Fibroblast of skin of scalp (primary cell): ENCODE results near the gene MEX3B.
"Not testable (repeated sequence)": the region's sequence is repeated elsewhere in the genome, so short reads cannot be mapped to it uniquely, and the experiment has no call there.

ENCODE experiments used
- DNase-seq: peaks from one replicate; pipeline ENCODE4 v3.0.0-alpha.2; 2013

The MEX3B gene

DNA sequence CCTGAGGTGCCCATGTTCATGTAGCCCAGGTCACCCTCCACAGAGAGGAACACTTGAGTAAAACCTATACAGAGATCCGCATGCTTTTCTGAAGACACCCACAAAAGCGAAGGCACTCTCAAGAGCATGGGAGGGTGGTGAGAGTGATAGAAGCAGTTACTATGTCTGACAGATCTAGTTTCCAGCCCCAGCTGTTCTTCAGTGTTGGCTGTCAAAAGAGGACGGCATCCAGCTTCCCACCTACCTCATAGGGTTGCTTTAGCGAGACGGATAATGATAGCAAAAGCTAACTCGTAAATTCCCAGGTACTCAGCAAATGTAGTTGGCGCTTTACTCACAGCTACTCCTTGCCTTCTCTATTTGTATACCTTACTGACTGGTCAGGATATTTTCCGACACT lies 3.0 kb upstream of the MEX3B start:
- DNase-seq: no peak

DNA sequence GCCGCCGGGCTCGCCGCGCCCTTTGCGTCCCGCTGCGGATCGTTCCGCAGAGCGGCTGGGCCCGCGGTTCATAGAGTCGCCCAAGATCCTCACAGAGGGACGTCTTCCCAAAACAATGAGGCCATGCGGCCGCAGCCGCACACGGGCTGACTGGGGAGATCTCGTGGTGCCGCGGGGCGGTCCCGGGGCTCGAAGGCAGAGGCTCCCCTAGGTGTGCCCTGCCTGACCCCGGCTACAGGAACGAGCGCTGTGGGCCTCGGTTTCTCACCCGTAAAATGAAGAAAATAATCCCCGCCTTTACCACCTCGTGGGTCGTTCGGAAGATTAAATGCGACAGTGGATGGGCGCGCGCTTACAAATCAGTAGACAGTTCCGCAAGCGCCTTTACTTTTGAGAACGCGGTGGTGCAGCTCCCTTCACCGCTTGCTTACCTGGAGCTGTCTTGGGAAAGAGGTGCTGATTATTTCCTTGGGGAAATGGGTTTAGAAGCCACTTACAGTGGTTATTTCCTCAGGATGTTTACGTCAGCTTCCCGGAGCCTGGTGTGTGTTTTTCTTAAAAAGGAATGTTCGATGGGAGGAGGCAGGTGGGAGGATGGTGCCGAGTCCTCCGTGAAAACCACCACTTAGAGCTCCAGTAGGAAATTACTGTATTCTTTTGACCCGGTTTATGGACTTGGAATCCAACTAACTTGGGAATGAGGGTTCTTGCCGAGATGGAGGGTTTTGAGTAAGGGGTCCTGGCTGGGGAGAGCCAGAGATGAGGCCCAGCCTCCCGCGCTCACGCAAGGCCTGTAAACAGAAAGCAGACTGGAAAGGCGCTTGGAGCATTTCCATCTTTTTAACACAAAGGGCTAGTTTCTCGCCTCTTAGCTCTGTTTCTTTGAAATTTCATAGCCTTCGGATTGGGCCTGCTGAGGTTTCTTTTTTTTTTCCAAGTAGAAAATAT lies 1.9 kb upstream of the MEX3B start:
- DNase-seq: peak; percentile 29

DNA sequence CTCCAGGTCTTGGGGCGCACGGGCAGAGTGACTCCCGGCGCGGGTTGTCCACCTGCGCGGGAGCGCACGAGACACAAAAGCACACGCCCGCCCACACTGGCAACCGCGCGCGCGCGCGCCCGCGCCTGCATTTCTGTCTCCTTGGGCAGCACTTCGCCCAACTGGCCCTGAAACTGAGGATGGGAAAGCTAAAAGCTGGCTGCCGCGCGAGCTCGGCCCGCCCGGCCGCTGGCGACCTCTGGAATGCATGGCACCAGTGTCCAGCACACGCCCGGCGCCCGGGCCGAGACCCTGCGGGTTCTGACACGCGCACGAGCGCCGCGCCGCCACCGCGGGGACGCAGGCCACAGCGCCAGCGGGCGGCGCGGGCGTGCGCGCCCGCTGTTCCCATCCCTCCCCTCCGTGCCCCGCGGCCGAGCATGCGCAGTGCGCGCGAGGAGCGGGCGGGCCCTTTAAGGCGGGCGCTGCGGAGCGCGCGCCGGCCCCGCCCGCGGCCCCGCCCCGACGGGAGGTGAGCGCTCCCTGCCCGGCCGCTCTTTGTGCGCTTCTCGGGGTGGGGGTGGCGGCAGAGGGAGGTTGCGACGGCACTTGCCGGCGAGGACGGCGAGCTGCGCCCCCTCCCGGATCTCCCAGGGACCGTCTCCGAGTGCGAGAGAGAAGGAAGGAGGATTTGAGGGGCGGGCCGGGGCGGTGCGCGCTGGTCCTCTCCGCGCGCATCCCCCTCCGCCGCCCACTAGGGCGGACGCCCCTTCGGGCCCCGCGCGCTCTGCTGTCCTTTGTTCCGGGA lies 1.0 kb upstream of the MEX3B start:
- peak; percentile 97 for DNase-seq

DNA sequence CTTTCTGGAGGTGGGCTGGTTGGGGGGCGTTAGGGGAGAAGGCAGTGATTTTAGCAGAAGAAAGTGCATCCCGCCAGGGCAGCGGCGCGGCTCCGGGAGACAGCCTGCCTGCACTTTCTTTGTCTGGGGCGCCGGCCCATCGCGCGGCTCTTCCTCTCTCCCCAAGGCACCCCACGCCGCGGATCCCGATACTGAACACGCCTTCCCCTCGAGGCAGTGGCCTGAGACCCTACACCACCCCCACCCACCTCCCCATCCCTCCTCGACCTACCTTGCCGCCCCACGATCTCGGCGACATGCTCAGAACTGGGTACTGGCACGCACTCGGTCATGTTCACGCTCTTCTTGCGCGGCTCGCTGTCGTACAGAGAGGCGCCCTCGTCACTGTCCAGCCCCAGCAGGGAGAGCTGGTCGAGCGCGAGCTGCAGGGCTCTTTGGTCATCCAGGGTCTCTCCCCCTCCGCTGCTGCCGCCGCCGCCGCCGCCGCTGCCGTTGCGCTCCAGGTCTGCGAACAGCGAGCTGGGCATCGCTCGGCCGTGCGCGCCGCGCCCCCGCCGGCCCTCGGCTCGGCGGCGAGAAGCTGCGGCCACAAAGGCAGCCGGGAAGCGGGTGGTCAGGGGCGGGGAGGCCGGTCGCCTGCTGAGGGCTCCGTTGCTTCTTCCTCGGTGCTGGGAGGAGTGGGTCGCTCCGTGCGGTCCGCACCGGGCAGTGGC lies 483 bp downstream of the MEX3B start:
- peak; percentile 54 for DNase-seq

DNA sequence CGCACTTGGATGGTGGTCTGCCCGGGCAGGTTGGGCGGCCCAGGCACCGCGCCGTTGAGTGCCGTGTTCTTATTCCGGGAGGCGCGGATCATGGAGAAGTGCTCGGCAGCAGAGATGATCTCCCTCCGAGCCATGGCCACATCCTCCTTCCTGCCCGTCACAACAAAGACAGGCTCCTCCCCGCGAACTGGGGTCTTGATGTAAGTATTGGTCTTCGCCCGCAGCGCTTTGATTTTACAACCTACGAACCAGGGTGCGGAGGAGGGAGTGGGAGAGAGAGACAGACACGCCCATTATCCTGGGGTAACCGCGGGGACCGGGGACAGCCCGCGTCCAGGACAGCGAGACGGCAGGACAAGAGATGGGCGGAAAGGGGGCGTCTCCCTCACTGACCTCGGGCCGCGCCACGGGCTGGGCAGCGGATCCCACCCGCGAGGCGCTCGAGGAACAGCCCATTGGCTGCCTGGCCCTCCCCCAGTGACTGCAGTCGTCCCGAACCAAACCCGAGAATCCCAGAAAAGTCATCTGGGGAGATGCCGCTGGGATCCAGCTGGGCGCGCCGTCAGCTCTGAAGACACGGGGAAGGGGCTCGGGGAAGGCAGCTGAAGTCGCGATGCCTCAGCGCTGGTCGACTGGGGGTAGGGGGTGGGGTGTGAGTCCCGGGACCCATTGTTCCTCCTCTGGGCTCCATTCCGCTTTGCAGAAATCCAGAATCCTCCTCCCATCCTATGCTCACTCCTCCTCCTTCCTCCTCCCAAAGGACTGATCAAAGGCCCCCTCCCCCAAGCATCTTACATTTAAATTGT lies 1.2 kb downstream of the MEX3B start:
- peak; percentile 87 for DNase-seq

DNA sequence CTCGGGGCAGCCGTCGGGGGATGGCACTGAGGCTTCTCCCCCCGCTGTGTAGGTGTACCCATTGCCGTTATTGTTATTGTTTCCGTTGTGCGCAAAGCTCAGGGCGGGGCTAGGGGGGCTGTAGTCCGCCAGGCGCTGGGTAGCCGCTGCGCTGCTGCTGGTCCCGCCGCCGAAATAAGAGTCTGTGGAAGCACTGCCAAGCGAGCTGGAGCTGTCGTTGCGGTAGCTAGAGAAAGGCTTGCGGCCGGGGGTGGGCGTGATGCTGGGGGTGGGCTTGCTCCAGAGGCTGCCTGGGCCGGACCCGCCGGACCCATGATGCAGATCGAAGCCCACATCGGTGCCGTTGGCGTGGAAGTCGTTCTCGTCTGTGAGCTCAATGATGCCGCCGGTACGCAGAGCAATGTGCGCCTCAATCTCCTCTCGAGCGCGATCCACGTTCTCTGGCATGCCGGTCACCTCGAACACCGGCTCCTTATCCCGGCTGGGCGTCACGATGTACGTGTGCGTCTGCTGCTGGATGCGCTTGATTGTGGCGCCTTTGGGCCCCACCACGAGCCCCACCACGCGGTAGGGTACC lies 1.9 kb downstream of the MEX3B start:
- peak; percentile 21 for DNase-seq

DNA sequence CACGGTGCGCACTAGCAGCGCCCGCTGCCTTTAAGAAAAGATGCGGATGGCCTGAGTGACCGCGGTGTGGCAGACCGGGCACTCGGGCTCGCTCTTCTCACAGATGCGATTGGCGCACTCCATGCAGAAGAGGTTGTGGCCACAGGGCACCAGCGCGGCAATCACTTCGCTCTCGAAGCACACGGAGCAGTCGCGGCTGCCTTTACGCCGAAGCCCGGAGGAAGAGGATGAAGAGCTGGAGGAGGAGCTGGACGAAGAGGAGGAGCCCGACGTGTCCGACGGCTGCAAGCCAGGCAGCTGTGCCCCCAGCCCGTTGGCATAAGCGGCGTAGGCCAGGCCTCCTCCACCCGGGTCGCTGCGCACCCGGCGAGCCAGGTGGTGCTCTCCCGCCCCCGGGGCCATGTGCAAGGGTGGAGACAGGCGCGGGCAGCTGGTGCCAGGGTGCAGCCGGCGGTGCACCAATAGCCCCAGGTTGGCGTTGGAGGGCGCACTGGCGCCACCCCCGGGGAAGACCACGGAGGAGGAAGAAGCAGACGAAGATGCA lies 2.6 kb downstream of the MEX3B start:
- DNase-seq: peak; percentile 31

DNA sequence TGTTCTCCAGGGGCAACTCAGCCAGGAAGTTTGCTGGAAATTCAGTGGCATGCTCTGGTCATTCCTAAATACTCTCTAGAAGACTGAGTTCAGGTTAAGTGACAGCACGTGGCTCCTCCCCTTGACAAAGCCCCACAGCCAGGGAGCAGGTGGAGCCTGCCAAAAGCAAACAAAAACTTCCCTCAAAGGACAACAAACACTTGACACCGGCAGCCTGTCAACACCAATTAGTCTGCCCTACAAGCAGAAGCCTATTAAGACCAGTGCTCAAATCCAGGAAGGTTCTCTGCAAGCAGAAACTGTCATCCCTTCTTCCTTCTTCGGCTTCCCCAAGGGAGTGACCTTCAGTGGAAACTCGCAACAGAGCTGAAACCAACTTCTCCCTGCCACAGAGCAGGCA lies 5.0 kb downstream of the MEX3B start:
- DNase-seq: no peak

DNA sequence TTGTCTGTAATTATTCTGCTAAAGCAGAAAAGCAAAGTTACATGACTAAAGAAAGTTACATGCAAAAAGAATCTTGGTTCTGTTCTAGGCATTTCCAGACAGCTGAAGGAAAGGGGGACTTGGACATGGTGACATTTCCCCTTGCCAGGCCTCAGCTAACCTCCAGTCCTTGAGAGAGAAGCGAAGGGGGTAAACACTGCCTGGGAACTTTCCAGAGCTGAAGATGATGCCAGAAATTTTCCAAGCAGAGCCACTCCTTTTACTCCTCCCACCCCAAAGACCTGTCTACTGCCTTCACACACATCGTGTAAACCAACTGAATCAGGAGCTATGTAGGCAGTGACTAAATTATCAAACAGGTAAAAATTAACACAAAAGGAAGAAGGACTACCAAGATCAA lies 5.4 kb downstream of the MEX3B start:
- peak; percentile 35 for DNase-seq

DNA sequence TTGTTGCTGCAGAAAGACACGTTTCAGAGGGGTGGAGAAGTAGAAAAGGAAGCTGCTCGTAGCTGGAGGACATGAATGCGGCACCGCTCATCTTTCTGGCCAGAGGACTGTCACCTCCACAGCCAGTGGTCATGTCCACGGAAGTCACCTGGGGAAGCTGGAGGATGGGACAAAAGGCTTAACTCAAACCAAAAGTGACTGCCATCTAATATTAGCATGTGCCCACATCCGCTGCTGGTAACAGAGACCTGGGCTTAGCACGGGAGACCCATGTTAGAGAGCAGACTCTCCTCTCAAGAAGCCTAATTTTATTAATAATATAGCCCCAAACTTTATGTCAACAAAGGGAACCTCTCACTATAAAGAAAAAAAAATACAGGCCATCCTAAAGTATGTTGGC lies 5.9 kb downstream of the MEX3B start:
- no peak for DNase-seq

DNA sequence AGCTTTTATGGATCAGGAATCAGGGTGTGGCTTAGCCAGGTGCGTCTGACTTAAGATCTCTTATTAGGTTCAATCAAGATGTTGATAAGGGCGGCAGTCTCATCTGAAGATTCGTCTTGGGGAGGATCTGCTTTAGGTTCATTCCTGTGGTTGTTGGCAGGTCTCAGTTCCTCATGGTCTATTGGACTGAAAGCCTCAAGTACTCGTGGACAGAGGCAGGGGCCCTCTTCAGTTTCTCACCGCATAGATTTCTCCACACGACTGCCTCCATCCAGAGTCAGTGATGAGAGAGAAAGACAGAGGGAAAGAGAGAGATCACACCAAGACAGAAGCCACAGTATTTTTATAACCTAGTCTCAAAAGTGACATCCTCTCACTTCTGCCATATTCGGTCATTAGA lies 9.4 kb downstream of the MEX3B start:
- DNase-seq: no peak

DNA sequence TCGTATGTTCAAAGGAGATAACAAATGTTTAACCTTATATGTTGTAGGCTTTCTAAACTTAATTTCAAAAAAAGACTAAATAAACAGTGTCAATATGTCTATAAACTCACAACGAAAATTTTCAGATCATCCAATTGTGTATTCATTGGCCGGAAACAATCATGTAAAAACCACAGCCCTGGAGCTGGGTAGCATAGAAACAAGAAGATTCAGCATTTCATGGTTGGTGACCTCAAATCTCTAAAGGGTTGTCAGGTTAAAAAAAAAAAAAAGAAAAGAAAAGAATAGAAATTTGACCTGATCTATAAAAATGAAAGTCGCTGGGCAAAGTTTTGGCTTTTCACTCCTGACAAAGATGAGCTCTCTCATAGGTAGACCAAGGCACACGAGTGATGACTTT lies 13.9 kb downstream of the MEX3B start:
- DNase-seq: no peak

DNA sequence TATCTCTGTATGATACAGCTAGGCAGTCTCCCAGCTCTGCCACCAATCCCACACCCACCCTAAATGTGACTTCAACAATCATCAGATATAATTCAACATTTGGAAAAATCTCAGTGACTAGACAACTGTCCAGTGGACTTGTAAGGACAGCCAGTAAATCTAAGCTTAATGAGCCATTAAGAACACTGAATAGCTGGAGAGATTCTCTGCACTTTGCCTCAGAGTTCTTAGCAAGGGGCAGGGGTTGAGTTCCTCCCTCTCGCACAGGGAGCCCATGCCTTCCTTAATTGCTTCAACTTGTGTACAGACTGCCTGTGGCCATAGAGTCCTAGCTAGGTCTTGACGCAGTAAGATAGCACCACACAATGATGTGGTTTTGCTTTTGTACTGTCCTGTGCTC lies 15.6 kb downstream of the MEX3B start:
- no peak for DNase-seq

DNA sequence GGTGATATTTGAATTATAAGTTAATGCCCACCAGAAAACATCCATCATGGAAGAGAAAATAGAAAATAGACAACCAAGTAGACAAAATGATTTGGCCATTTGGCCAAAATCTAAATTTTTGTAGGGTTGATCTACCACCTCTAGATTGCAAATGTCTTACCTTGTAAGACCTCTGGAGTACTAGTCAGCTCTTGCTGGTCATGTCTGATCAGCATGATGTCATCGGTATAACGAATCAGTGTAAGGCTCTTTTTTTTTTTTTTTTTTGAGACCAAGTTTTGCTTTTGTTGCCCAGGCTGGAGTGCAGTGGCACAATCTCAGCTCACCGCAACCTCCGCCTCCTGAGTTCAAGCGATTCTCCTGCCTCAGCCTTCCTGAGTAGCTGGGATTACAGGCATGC lies 17.7 kb downstream of the MEX3B start:
- not testable (repeated sequence) for DNase-seq

DNA sequence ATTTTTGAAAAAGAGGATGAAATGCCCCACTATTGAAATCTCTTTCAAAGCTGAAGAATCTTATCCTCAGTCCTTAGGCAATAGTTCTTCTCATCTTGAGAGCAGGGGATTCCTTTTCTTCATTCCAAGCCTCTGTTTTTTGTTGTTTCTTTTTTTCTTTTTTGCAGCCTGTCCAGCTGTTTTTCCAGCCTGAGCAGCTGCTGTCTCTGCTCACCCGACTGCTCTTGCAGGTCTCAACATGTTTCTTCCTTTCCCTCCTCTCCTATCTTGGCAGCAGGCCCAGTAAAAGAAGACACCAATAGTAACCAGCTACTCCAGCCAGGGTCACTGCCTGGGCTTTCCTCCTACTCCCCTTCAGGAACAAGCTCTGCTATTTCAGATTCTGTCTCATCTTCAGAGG lies 23.8 kb downstream of the MEX3B start:
- peak; percentile 37 for DNase-seq

DNA sequence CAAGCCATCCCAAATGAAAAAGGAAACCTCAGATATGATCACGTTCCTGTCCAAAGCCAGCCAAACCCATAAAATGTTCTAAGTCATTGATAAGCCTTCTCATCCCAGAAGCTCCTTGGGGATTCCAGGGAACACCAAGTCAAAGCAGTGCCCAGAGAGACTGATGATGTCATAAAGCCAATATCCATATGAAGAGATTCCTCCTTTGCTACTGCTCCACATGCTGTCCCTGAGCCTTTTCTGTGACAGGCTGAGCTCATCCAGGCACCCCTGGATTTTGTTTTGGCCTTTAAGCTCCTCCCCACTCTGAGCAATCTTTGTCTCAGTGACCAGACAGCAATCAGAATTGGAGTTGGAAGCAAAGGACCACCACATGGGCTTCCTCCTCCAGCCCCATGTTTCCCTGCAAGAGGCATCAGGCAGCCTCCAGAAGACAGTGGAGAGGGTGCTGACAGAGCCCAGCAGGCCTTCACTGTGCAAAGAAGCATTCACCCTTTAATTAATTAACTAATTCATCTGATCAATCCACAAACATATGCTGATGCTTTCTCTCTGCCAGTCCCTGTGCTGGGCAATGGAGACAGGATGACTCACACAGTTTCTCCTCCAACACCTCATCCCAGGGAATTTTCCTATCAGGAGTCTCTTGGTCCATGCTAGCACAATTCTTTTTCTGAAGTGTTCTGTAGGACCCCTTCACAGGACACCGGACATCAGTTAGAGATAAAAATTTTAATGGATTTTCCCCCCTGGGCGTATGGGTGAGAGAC lies 25.0 kb downstream of the MEX3B start:
- no peak for DNase-seq

DNA sequence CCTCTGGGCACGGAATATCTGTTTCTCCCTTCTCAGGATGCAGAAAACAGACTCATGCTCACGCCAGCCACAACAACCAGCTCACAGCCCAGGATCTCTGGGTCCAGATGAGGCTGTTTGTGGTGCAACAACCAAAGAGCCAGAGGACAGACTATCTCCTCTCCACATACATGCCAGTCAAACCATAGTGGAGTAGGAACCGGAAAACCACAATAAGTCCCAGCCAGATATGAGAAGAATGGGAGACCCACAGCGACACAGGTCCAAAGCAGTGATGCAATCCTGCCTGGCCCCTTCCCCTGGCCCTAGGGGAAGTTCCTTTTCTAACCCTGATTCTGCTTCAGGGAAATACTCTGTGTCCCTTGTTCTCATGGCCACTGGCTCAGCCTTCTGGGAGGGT lies 27.6 kb downstream of the MEX3B start:
- DNase-seq: no peak

DNA sequence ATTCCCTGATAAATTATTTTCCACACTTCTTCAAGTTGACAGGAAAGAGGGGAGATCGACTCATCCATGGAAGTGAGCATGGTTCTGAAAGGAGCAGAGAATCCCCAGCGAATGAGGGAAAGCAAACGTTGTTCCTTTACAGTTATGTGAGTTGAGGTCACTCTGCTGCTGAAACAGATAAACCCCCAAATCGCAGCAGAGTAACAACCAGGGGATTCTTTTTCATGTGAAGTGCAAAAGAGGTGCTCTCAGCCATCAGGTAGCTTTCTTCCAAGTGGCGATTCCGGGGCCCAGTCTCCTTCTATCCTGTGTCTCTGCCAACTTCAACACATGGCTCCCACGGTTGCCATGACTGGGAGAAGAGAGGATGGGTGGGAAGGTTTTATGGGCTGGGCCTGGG lies 28.2 kb downstream of the MEX3B start:
- no peak for DNase-seq

DNA sequence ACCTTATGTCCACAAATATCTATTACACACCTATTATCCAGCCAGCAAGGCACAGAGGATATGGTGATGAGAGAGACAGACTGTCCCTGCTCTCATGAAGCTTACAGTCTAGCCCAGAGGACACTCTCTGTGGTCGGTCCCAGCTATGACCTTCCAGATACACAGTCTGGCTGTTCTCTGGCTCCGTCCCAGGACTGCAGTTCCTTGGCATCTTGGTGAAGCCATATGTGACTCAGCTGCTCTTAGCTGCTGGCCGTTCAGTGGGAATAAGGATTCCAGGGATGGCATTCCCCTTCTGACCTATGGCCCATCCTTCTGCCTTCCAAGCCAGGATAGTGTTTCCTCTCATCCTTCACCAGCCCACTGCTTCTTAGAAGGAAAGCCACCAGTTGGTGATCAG lies 30.8 kb downstream of the MEX3B start:
- peak; percentile 22 for DNase-seq

DNA sequence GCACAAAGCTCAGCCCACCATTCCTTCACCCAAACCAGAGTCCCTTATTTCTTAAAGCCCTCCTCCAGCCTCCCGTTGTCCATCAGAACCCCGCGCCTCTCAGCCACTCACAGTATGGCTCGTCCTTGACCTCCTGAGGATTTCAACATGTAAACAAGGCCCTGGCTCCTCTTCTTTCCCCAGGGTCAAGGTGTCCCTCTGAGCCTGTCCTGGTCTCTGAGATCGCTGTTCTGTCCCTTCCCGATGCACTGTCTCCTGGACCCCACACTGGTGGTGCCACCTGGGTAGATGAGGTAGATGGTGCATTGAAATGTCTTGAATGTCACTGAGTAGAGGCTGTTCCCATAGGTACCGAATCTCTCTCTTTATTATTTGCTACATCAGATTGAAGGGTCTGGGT lies 32.9 kb downstream of the MEX3B start:
- no peak for DNase-seq

DNA sequence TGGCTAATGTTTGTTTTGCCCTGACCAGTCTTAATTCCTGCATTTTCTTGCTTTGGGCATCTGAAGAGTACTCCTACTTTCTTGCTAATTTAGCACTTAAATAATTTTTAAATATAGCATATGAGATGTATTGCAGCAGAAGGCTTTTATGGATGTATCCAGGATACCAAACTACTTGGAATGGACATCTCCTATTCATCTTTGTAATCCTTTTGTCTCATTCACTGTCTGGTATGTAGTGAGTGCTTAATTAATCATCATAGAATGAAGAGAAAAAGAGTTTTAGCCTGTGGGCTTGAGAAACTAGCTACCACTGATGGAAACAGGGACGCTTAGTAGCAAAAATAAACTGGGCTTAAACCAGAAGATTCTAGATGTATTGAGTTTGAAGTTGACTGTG lies 40.6 kb downstream of the MEX3B start:
- DNase-seq: no peak
